Neural progenitor cell (in vitro differentiated cells): Measurements from ENCODE around the gene CPB1. TPM values are rescaled to one million over a fixed set of nuclear protein-coding genes. Genes with fewer than 3 reads are reported as not detected.

Experiments used
- DNase-seq: peaks from one replicate; pipeline ENCODE4 v3.0.0-alpha.2; 2016; ENCODE audit warnings: low spot score
- H2AFZ ChIP-seq: fragments of 200-600 bp; sonication (generic); replicated peaks from 2 replicates; pipeline ENCODE4 v1.6.1; 2016; ENCODE audit warnings: antibody characterized with exemption
- H3F3A ChIP-seq: fragments of 200-600 bp; sonication (generic); 2 replicates; pipeline ENCODE4 v1.6.1; 2016; ENCODE audit warnings: antibody characterized with exemption, low read depth
- H3K27ac ChIP-seq: fragments of 200-600 bp; sonication (generic); 2 replicates; pipeline ENCODE4 v1.5.1; 2016; ENCODE audit warnings: mild to moderate bottlenecking
- H3K27me3 ChIP-seq: fragments of 200-600 bp; sonication (generic); 2 replicates; pipeline ENCODE4 v1.6.1; 2016; ENCODE audit warnings: mild to moderate bottlenecking, moderate library complexity
- H3K36me3 ChIP-seq: fragments of 200-600 bp; sonication (generic); 2 replicates; pipeline ENCODE4 v1.5.1; 2016
- H3K4me1 ChIP-seq: fragments of 200-600 bp; sonication (generic); 2 replicates; pipeline ENCODE4 v1.6.1; 2016; ENCODE audit warnings: mixed run types
- H3K4me2 ChIP-seq: fragments of 200-600 bp; sonication (generic); 2 replicates; pipeline ENCODE4 v1.6.1; 2016
- H3K4me3 ChIP-seq: fragments of 200-600 bp; sonication (generic); 2 replicates; pipeline ENCODE4 v1.5.1; 2016
- H3K79me2 ChIP-seq: fragments of 200-600 bp; sonication (generic); 2 replicates; pipeline ENCODE4 v1.6.1; 2016; ENCODE audit warnings: low read depth
- H3K9ac ChIP-seq: fragments of 200-600 bp; sonication (generic); 2 replicates; pipeline ENCODE4 v1.6.1; 2016
- H3K9me3 ChIP-seq: fragments of 200-600 bp; sonication (generic); 2 replicates; pipeline ENCODE4 v1.5.1; 2016; ENCODE audit warnings: low read depth
- H4K20me1 ChIP-seq: fragments of 200-600 bp; sonication (generic); 2 replicates; pipeline ENCODE4 v1.6.1; 2016; ENCODE audit warnings: low read depth
- H3K27ac Mint-ChIP-seq: 3 replicates; pipeline ENCODE4 v1.8.0; 2021; ENCODE audit warnings: mixed read lengths
- H3K27me3 Mint-ChIP-seq: 2 replicates; pipeline ENCODE4 v1.8.0; 2022; ENCODE audit warnings: low read depth, mild to moderate bottlenecking, inconsistent platforms, moderate library complexity, mixed read lengths; ENCODE audit not compliant: insufficient read depth
- H3K36me3 Mint-ChIP-seq: 3 replicates; pipeline ENCODE4 v1.8.0; 2021; ENCODE audit warnings: mixed read lengths
- H3K4me1 Mint-ChIP-seq: 3 replicates; pipeline ENCODE4 v1.8.0; 2021; ENCODE audit warnings: mixed read lengths
- H3K4me3 Mint-ChIP-seq: 3 replicates; pipeline ENCODE4 v1.8.0; 2021; ENCODE audit warnings: mild to moderate bottlenecking, moderate library complexity, mixed read lengths
- H3K9me3 Mint-ChIP-seq: 3 replicates; pipeline ENCODE4 v1.8.0; 2020; ENCODE audit warnings: mixed read lengths
- CTCF ChIP-seq: fragments of 200-600 bp; sonication (generic); IDR thresholded peaks from 2 replicates; pipeline ENCODE4 v1.5.1; 2017; ENCODE audit warnings: antibody characterized with exemption, mild to moderate bottlenecking
- EZH2 ChIP-seq: fragments of 200-600 bp; sonication (generic); IDR thresholded peaks from 2 replicates; pipeline ENCODE4 v1.6.1; 2017; ENCODE audit warnings: antibody characterized with exemption, mild to moderate bottlenecking, moderate library complexity
- EZH2phosphoT487 ChIP-seq: fragments of 200-600 bp; sonication (generic); IDR thresholded peaks from 2 replicates; pipeline ENCODE4 v1.6.1; 2017; ENCODE audit warnings: antibody characterized with exemption
- total RNA-seq: library from RNA; depleted of rRNA; stranded (reverse); fragments of >200 nt; gene quantifications from 2 replicates; pipeline ENCODE4 v1.2.3, GENCODE V29; 2015; ENCODE audit warnings: low replicate concordance

Gene CPB1
- total RNA-seq, 1 donor from 2014 or later: not detected

GRCh38 chr3:148839805-148840204 is 12.2 kb downstream of the CPB1 start:
- H3K79me2 ChIP-seq: no peaks in the 10 kb centered on the region
- DNase-seq: no peak
- Mint-ChIP-seq H3K36me3 (no peaks in the 10 kb centered on the region), H3K9me3 (no peaks in the 10 kb centered on the region), H3K4me1 (no peaks in the 10 kb centered on the region), H3K27ac (no peak overlapping the region), H3K27me3 (no peaks in the 10 kb centered on the region), H3K4me3 (no peak overlapping the region)
- H3K27ac ChIP-seq: no peak overlapping the region
- no peak overlapping the region for H3K9ac ChIP-seq
- no peaks in the 10 kb centered on the region for H3K27me3 ChIP-seq
- H3K36me3 ChIP-seq: no peaks in the 10 kb centered on the region
- no peak overlapping the region for H2AFZ ChIP-seq
- H3K9me3 ChIP-seq: no peaks in the 10 kb centered on the region
- H3F3A ChIP-seq: no peaks in the 10 kb centered on the region
- no peak overlapping the region for H3K4me3 ChIP-seq
- H3K4me1 ChIP-seq: no peaks in the 10 kb centered on the region
- no peak for TF ChIP-seq CTCF
- no peak for TF ChIP-seq EZH2
- TF ChIP-seq EZH2phosphoT487: no peak
- no peak overlapping the region for H3K4me2 ChIP-seq
- H4K20me1 ChIP-seq: no peaks in the 10 kb centered on the region

- TF ChIP-seq EZH2phosphoT487: no peak
- TF ChIP-seq CTCF: no peak
- Mint-ChIP-seq H3K9me3 (no peaks in the 10 kb centered on the region), H3K4me3 (no peak overlapping the region), H3K27me3 (no peaks in the 10 kb centered on the region), H3K27ac (no peak overlapping the region), H3K36me3 (no peaks in the 10 kb centered on the region), H3K4me1 (no peaks in the 10 kb centered on the region)
- Histone ChIP-seq H3K36me3 (no peaks in the 10 kb centered on the region), H3K9me3 (no peaks in the 10 kb centered on the region), H3K4me1 (no peaks in the 10 kb centered on the region), H3K79me2 (no peaks in the 10 kb centered on the region), H3K4me3 (no peak overlapping the region), H3K9ac (no peak overlapping the region), H3K27me3 (no peaks in the 10 kb centered on the region), H2AFZ (no peak overlapping the region), H4K20me1 (no peaks in the 10 kb centered on the region), H3K4me2 (no peak overlapping the region), H3F3A (no peaks in the 10 kb centered on the region), H3K27ac (no peak overlapping the region)
- no peak for DNase-seq
Observed at GRCh38 chr3:148840451-148840850, 12.8 kb downstream of the CPB1 start.

- no peaks in the 10 kb centered on the region for H3K9me3 Mint-ChIP-seq
- H3K27me3 Mint-ChIP-seq: peaks cover 2% of the 10 kb centered on the region
- no peak overlapping the region for H2AFZ ChIP-seq
- H3K4me1 Mint-ChIP-seq: no peaks in the 10 kb centered on the region
- no peaks in the 10 kb centered on the region for H3K27me3 ChIP-seq
- H3K36me3 Mint-ChIP-seq: no peaks in the 10 kb centered on the region
- H4K20me1 ChIP-seq: no peaks in the 10 kb centered on the region
- no peak overlapping the region for H3K4me3 Mint-ChIP-seq
- H3K4me2 ChIP-seq: no peak overlapping the region
- no peak overlapping the region for H3K9ac ChIP-seq
- no peaks in the 10 kb centered on the region for H3K9me3 ChIP-seq
- no peaks in the 10 kb centered on the region for H3F3A ChIP-seq
- no peaks in the 10 kb centered on the region for H3K36me3 ChIP-seq
- H3K27ac ChIP-seq: no peak overlapping the region
- TF ChIP-seq EZH2: no peak
- TF ChIP-seq CTCF: no peak
- TF ChIP-seq EZH2phosphoT487: no peak
- H3K79me2 ChIP-seq: no peaks in the 10 kb centered on the region
- H3K4me1 ChIP-seq: no peaks in the 10 kb centered on the region
- DNase-seq: no peak
- H3K4me3 ChIP-seq: no peak overlapping the region
- no peak overlapping the region for H3K27ac Mint-ChIP-seq
Observed at GRCh38 chr3:148845756-148846395, 18.3 kb downstream of the CPB1 start.
